GM12878 (cell line): ENCODE data around the gene CEP128.

Source experiments
- BRCA1 ChIP-seq: IDR thresholded peaks from 2 replicates; pipeline ENCODE4 v1.6.1; 2011; ENCODE audit warnings: low read depth, low read length, improper control_type of control experiment
- CHD2 ChIP-seq: IDR thresholded peaks from 2 replicates; pipeline ENCODE4 v1.6.1; 2011; ENCODE audit warnings: low read depth, low read length, improper control_type of control experiment, borderline replicate concordance
- CTCF ChIP-seq, 3 experiments: IDR thresholded peaks in 2 of 3; conservative IDR thresholded peaks in 1 of 3; 2 replicates each; pipeline ENCODE4 v1.5.1; 2011; ENCODE audit warnings: low read depth in 3 of 3, low read length in 3 of 3, mild to moderate bottlenecking in 3 of 3, control low read depth in 2 of 3, moderate library complexity in 2 of 3, inconsistent platforms in 1 of 3, mixed read lengths in 1 of 3; ENCODE audit not compliant: control insufficient read depth in 2 of 3, insufficient read depth in 1 of 3; ENCODE audit errors: extremely low read depth in 1 of 3
- EZH2 ChIP-seq: IDR thresholded peaks from 2 replicates; pipeline ENCODE4 v1.6.1; 2012; ENCODE audit warnings: low read depth, mild to moderate bottlenecking, control low read depth, inconsistent platforms, low read length, borderline replicate concordance; ENCODE audit not compliant: control insufficient read depth
- HDAC2 ChIP-seq: fragments of 200-600 bp; sonication (generic); IDR thresholded peaks from 2 replicates; pipeline ENCODE4 v1.6.1; 2017
- NFYB ChIP-seq: IDR thresholded peaks from 2 replicates; pipeline ENCODE4 v1.6.1; 2011; ENCODE audit warnings: low read depth, mild to moderate bottlenecking, low read length, improper control_type of control experiment, moderate library complexity; ENCODE audit not compliant: insufficient read depth
- POLR2A ChIP-seq: IDR thresholded peaks from 2 replicates; pipeline ENCODE4 v1.6.1; 2011; ENCODE audit warnings: low read depth, mild to moderate bottlenecking, low read length
- POLR2AphosphoS5 ChIP-seq: IDR thresholded peaks from 2 replicates; pipeline ENCODE4 v1.6.1; 2011; ENCODE audit warnings: mild to moderate bottlenecking, low read length, inconsistent platforms
- SREBF1 ChIP-seq: IDR thresholded peaks from 2 replicates; pipeline ENCODE4 v1.6.1; 2012; ENCODE audit warnings: mild to moderate bottlenecking, low read length
- SRF ChIP-seq, 2 experiments: IDR thresholded peaks; 2 replicates each; pipeline ENCODE4 v1.6.1; 2011; ENCODE audit warnings: low read depth in 2 of 2, low read length in 2 of 2, mild to moderate bottlenecking in 1 of 2, moderate library complexity in 1 of 2
- TAF1 ChIP-seq: IDR thresholded peaks from 2 replicates; pipeline ENCODE4 v1.6.1; 2011; ENCODE audit warnings: mild to moderate bottlenecking, low read depth, low read length, borderline replicate concordance
- YBX1 ChIP-seq: fragments of 450-650 bp; IDR thresholded peaks from 2 replicates; pipeline ENCODE4 v1.6.1; 2016; ENCODE audit warnings: antibody characterized with exemption

GRCh38 chr14:80494769-80495168 lies 446.8 kb downstream of the CEP128 start:
- TF ChIP-seq TAF1 = no peak
- TF ChIP-seq SRF (IDR thresholded peaks at IDR 0.05; ENCODE audit: low read depth in 2 of 2, low read length in 2 of 2) = no peak
- no peak for TF ChIP-seq CTCF (IDR thresholded peaks at IDR 0.05 in 2 of 3, conservative IDR thresholded peaks at IDR 0.05 in 1 of 3; ENCODE audit: control insufficient read depth in 2 of 3, extremely low read depth in 1 of 3, insufficient read depth in 1 of 3, low read depth in 3 of 3, low read length in 3 of 3)
- no peak for TF ChIP-seq SREBF1
- no peak for TF ChIP-seq HDAC2
- TF ChIP-seq POLR2AphosphoS5 = no peak
- no peak for TF ChIP-seq BRCA1
- TF ChIP-seq EZH2 = no peak
- TF ChIP-seq POLR2A = no peak
- TF ChIP-seq YBX1 = no peak
- TF ChIP-seq CHD2 = no peak
- no peak for TF ChIP-seq NFYB
